ENCODE data around the gene FOLR2. TPM values are rescaled to one million over a fixed set of nuclear protein-coding genes. Genes with fewer than 3 reads are reported as not detected.
A peak's percentile ranks its signal among the peaks of the same experiment; 100 is the strongest.

Gene FOLR2
- total RNA-seq, 1 donor from 2014 or later, result 28.1 TPM

DNA sequence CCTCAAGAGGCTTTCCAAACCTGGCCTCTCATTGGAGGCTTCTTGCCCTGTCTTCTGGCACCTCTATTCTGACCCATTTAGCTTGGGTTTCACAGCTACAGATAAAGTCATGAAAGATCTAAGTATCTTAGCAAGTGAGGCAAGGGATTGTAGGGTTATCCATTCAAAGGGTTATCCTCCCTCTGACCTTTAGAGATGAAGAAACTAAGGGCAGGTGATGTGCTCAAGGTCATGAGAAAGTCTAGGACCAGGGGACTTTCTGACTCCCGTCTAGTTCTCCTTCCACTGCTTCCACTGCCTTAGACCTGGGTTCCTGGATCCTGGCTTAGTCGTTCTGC lies 20.1 kb downstream of the FOLR2 start:
- Histone ChIP-seq H3K36me3 (peaks cover 65% of the 10 kb centered on the region), H3K9me3 (no peaks in the 10 kb centered on the region), H3K27ac (no peak overlapping the region), H3K4me3 (no peak overlapping the region), H3K4me1 (peaks cover 35% of the 10 kb centered on the region), H3K27me3 (ENCODE audit: low read depth) (peaks cover 18% of the 10 kb centered on the region)
- intact Hi-C loops (cut with DNase I), result no loop called here
- ATAC-seq, result no peak
- no peak for DNase-seq
- TF ChIP-seq, protein P1, sequence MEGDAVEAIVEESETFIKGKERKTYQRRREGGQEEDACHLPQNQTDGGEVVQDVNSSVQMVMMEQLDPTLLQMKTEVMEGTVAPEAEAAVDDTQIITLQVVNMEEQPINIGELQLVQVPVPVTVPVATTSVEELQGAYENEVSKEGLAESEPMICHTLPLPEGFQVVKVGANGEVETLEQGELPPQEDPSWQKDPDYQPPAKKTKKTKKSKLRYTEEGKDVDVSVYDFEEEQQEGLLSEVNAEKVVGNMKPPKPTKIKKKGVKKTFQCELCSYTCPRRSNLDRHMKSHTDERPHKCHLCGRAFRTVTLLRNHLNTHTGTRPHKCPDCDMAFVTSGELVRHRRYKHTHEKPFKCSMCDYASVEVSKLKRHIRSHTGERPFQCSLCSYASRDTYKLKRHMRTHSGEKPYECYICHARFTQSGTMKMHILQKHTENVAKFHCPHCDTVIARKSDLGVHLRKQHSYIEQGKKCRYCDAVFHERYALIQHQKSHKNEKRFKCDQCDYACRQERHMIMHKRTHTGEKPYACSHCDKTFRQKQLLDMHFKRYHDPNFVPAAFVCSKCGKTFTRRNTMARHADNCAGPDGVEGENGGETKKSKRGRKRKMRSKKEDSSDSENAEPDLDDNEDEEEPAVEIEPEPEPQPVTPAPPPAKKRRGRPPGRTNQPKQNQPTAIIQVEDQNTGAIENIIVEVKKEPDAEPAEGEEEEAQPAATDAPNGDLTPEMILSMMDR (IDR thresholded peaks at IDR 0.05), result no peak

DNA sequence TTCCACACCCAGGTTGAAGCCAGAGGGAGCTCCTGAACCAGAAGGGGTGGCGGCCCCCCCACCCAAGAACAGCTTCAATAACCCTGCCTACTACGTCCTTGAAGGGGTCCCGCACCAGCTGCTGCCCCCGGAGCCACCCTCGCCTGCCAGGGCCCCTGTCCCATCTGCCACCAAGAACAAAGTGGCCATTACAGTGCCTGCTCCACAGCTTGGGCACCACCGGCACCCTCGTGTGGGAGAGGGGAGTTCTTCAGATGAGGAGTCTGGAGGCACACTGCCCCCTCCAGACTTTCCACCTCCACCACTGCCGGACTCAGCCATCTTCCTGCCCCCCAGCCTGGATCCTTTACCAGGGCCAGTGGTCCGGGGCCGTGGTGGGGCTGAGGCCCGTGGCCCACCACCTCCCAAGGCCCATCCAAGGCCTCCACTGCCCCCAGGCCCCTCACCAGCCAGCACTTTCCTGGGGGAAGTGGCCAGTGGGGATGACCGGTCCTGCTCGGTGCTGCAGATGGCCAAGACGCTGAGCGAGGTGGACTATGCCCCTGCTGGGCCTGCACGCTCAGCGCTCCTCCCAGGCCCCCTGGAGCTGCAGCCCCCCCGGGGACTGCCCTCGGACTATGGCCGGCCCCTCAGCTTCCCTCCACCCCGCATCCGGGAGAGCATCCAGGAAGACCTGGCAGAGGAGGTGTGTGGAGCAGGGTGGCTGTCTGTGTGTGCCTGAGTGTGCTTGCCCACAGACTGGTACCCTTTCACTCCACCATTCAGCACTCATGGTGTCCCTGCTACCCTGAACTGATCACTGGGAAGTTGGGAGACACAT lies 20.7 kb downstream of the FOLR2 start:
- intact Hi-C loops (cut with DNase I), result no loop called here
- Histone ChIP-seq H3K9me3 (no peaks in the 10 kb centered on the region), H3K4me1 (peaks cover 35% of the 10 kb centered on the region), H3K36me3 (peaks cover 59% of the 10 kb centered on the region), H3K4me3 (no peak overlapping the region), H3K27me3 (ENCODE audit: low read depth) (peaks cover 24% of the 10 kb centered on the region), H3K27ac (no peak overlapping the region)
- TF ChIP-seq, protein P1 (IDR thresholded peaks at IDR 0.05), result no peak
- peak in 1 of 2 donors; percentile 2 for ATAC-seq
- DNase-seq, result no peak

- ATAC-seq (peak; percentile 79), DNase-seq (peak; percentile 74)
- peaks cover 31% of the 10 kb centered on the region for H3K27me3 ChIP-seq (ENCODE audit: low read depth)
- no peaks in the 10 kb centered on the region for H3K9me3 ChIP-seq
- H3K27ac ChIP-seq, result no peak overlapping the region
- H3K36me3 ChIP-seq, result peaks cover 52% of the 10 kb centered on the region
- peaks cover 35% of the 10 kb centered on the region for H3K4me1 ChIP-seq
- intact Hi-C loops (cut with DNase I), result no loop called here
- no peak overlapping the region for H3K4me3 ChIP-seq
- TF ChIP-seq, protein P1 (IDR thresholded peaks at IDR 0.05), result peak; percentile 72
Observed at GRCh38 chr11:72238040-72238450, 21.5 kb downstream of the FOLR2 start.

DNA sequence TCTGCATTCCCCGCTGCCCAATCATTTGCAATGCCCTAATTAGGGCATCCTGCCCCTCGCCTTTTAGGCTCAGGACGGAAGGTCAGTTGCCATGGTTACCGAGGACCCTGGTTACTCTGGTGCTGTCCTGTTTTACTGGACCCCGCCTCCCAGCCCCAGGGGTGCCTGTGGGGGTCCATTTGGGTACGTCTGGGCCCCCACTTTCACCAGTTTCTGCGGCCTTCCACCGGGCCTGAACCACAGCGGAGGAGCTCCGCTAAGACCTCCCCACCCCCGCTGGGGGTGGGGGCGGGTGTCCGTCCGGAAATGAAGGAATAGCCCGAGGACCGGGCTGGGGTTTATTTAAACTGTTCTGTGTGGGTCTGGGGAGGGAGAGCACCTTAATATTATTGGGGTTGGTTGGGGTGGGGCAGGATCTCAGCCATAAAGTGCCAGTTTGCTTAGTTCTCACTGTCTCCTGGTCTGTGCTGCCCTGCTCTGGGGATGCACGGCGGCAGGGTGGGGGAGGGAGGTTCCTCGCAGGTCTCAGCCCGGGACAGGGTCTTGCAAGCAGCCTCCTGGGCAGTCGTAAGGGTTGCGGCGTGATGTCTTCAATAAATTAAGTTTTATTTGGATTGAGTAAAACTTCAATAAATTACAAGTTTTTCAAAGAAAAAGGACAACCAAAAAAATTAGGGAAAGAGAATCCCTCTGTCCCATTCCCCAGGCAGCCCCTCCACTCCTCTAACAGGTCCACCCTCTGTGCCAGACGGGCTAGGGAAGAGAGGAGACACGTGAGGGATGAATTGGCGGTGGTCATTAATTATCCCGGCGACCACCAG lies 22.1 kb downstream of the FOLR2 start:
- no peak for ATAC-seq
- DNase-seq, result no peak
- TF ChIP-seq, protein P1 (IDR thresholded peaks at IDR 0.05), result no peak
- Histone ChIP-seq H3K4me3 (no peak overlapping the region), H3K36me3 (peaks cover 45% of the 10 kb centered on the region), H3K4me1 (peaks cover 36% of the 10 kb centered on the region), H3K9me3 (no peaks in the 10 kb centered on the region), H3K27me3 (ENCODE audit: low read depth) (peaks cover 38% of the 10 kb centered on the region), H3K27ac (peak overlapping the region; percentile 6)
- intact Hi-C loops (cut with DNase I), result no loop called here

DNA sequence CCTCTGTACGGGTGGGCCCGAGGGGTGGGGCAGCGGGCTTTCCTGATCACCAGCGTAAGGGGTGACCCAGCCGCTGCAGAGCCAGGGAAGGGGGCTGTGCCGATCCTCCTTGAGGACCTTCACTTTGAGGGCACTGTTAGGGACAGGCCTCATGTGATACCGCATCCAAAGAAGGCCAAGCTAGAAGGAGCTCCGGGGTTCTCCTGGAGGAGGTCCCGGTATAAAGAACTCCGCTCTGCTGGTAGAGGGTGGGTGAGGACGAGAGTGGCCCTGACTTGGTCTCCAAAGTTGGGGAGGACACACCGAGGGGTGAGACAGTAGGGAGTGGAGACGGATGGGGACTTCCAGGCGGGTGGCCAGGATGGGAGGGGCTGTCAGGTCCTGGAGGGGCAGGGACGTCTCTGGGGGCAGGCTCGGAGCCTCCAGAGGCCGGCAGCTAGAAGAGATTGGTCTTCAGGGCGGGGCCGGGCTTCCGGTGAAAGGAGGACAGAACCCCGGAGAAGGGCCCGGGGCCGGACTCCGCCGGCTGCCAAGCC lies 22.8 kb downstream of the FOLR2 start:
- intact Hi-C loops (cut with DNase I), result no loop called here
- H3K4me3 ChIP-seq, result peak overlapping the region; percentile 46
- DNase-seq (peak; percentile 82), ATAC-seq (peak; percentile 2 to 51)
- peaks cover 43% of the 10 kb centered on the region for H3K4me1 ChIP-seq
- H3K27ac ChIP-seq, result peak overlapping the region; percentile 6
- H3K27me3 ChIP-seq (ENCODE audit: low read depth), result peaks cover 45% of the 10 kb centered on the region
- TF ChIP-seq, protein P1 (IDR thresholded peaks at IDR 0.05), result no peak
- H3K36me3 ChIP-seq, result peaks cover 38% of the 10 kb centered on the region
- H3K9me3 ChIP-seq, result no peaks in the 10 kb centered on the region
